HEK293T (cell line): Measurements from ENCODE around the gene WDR27.

Experiments used
- ARNT ChIP-seq: fragments of 450-650 bp; IDR thresholded peaks from 2 replicates; pipeline ENCODE4 v1.6.1; 2017; ENCODE audit warnings: mild to moderate bottlenecking
- BHLHE40 ChIP-seq: fragments of 450-650 bp; IDR thresholded peaks from 2 replicates; pipeline ENCODE4 v1.6.1; 2016; ENCODE audit warnings: mild to moderate bottlenecking, moderate library complexity, borderline replicate concordance
- ELF4 ChIP-seq: fragments of 450-650 bp; IDR thresholded peaks from 2 replicates; pipeline ENCODE4 v1.6.1; 2017; ENCODE audit warnings: antibody characterized with exemption
- FOXA1 ChIP-seq: fragments of 450-650 bp; IDR thresholded peaks from 2 replicates; pipeline ENCODE4 v1.6.1; 2016; ENCODE audit warnings: mild to moderate bottlenecking
- FOXK2 ChIP-seq: fragments of 450-650 bp; IDR thresholded peaks from 2 replicates; pipeline ENCODE4 v1.6.1; 2016; ENCODE audit warnings: mild to moderate bottlenecking
- FOXM1 ChIP-seq: fragments of 450-650 bp; IDR thresholded peaks from 2 replicates; pipeline ENCODE4 v1.6.1; 2017; ENCODE audit warnings: mild to moderate bottlenecking, borderline replicate concordance
- PKNOX1 ChIP-seq: fragments of 450-650 bp; IDR thresholded peaks from 2 replicates; pipeline ENCODE4 v1.6.1; 2016
- SP1 ChIP-seq: fragments of 450-650 bp; IDR thresholded peaks from 2 replicates; pipeline ENCODE4 v1.6.1; 2017
- SUZ12 ChIP-seq: fragments of 450-650 bp; IDR thresholded peaks from 2 replicates; pipeline ENCODE4 v1.6.1; 2016; ENCODE audit warnings: mild to moderate bottlenecking
- TARDBP ChIP-seq: fragments of 450-650 bp; IDR thresholded peaks from 2 replicates; pipeline ENCODE4 v1.6.1; 2016

DNA sequence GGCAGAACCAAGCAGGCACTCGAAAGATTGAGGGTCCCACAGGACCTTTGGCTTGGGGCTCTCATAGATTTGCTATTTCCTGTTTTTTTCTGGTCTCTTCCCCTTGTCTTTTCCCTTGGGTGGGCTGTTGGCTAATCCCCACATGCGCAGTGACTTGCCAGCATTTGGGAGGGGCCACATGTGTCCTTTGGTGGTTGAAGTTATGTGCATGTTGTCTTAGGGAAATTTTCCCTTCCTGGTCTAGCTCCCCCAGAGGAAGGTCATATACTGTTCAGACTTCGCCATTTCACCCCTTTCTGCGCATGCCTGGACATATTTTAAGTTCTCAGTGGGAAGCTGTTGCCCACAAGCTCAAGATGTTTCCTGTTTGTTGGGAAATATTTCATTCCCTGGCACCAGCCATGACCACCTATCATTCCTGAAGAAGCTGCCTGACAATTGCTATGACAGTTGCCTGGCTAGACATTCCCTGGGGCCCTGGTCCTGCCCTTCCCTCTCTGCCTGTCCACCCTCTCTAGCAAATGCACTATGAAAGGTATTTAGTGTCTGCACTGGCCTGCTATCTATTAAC lies 292.0 kb downstream of the WDR27 start:
- TF ChIP-seq SP1 = no peak
- TF ChIP-seq SUZ12 = no peak
- no peak for TF ChIP-seq BHLHE40
- TF ChIP-seq PKNOX1 = no peak
- no peak for TF ChIP-seq ELF4
- TF ChIP-seq ARNT = no peak
- no peak for TF ChIP-seq FOXA1
- TF ChIP-seq FOXK2 = no peak
- TF ChIP-seq FOXM1 = no peak
- no peak for TF ChIP-seq TARDBP
